ENCODE results near the gene GUCY2D. TPM values are rescaled to one million over a fixed set of nuclear protein-coding genes. Genes with fewer than 3 reads are reported as not detected.

Gene GUCY2D
- total and polyA plus RNA-seq, 7 donors = not detected

- H3K4me3 ChIP-seq = no peak overlapping the region
- H3K27ac ChIP-seq = no peak overlapping the region
- DNase-seq (peak in 1 of 2 donors; percentile 65), ATAC-seq (no peak)
- 72 to 75% (median 73%) methylated on average over 8 to 9 of the region's 9 CpGs for WGBS, 3 donors
- TF ChIP-seq CTCF (IDR thresholded peaks at IDR 0.05) = no peak
- H3K4me1 ChIP-seq = peaks cover 10% of the 10 kb centered on the region
- intact Hi-C loops (cut with DNase I) = no loop called here
- H3K27me3 ChIP-seq (ENCODE audit: insufficient read depth in 3 of 3, low read length in 2 of 3) = peaks cover 0 to 32% (median 12%) of the 10 kb centered on the region in 3 donors
- H3K9me3 ChIP-seq = no peaks in the 10 kb centered on the region
- no peaks in the 10 kb centered on the region for H3K36me3 ChIP-seq (ENCODE audit: insufficient read depth in 1 of 2, low read depth in 1 of 2)
Measured at GRCh38 chr17:8068736-8069586, 66.5 kb downstream of the GUCY2D start.

- intact Hi-C loops (cut with DNase I) = no loop called here
- no peak for TF ChIP-seq CTCF (IDR thresholded peaks at IDR 0.05)
- Histone ChIP-seq H3K27ac (no peak overlapping the region), H3K4me1 (peaks cover 10% of the 10 kb centered on the region), H3K36me3 (ENCODE audit: insufficient read depth in 1 of 2, low read depth in 1 of 2) (no peaks in the 10 kb centered on the region), H3K9me3 (no peaks in the 10 kb centered on the region), H3K27me3 (ENCODE audit: insufficient read depth in 3 of 3, low read length in 2 of 3) (peaks cover 0 to 37% (median 16%) of the 10 kb centered on the region in 3 donors), H3K4me3 (no peak overlapping the region)
- no peak for ATAC-seq
- WGBS, 3 donors = 83 to 91% (median 87%) methylated on average over 3 of the region's 3 CpGs
- no peak for DNase-seq
Measured at GRCh38 chr17:8069587-8069860, 67.1 kb downstream of the GUCY2D start.

Other genes starting within 250 kb of the GUCY2D start
- 10 to 100 TPM; 11.8 to 26.0 (median 17.9) TPM for gene KDM6B, start 168.4 kb upstream of the GUCY2D start, total RNA-seq
- 10 to 100 TPM in 1 of 3 donors, 1 to 10 TPM in 2; 2.8 to 16.6 (median 6.3) TPM for gene KDM6B, start 168.4 kb upstream of the GUCY2D start, polyA plus RNA-seq
- gene TMEM88, start 147.5 kb upstream of the GUCY2D start, total RNA-seq = 10 to 100 TPM; 16.3 to 31.3 (median 19.0) TPM
- gene TMEM88, start 147.5 kb upstream of the GUCY2D start, polyA plus RNA-seq = 10 to 100 TPM; 24.0 to 57.4 (median 42.6) TPM
- 10 to 100 TPM; 60.8 to 95.4 (median 73.3) TPM for gene NAA38, start 145.1 kb upstream of the GUCY2D start, total RNA-seq
- gene NAA38, start 145.1 kb upstream of the GUCY2D start, polyA plus RNA-seq = 100 to 1,000 TPM; 104 to 148 (median 109) TPM
- gene CYB5D1, start 144.6 kb upstream of the GUCY2D start, total RNA-seq = 10 to 100 TPM in 2 of 4 donors, 1 to 10 TPM in 2; 9.9 to 11.9 (median 10.2) TPM
- gene CYB5D1, start 144.6 kb upstream of the GUCY2D start, polyA plus RNA-seq = 10 to 100 TPM in 2 of 3 donors, 1 to 10 TPM in 1; 7.1 to 31.7 (median 10.4) TPM
- 10 to 100 TPM in 1 of 4 donors, 1 to 10 TPM in 3; 5.8 to 13.1 (median 7.5) TPM for gene CHD3, start 113.8 kb upstream of the GUCY2D start, total RNA-seq
- 1 to 10 TPM; 3.3 to 6.9 (median 6.8) TPM for gene CHD3, start 113.8 kb upstream of the GUCY2D start, polyA plus RNA-seq
- 1 to 10 TPM in 2 of 4 donors, under 1 TPM in 2; 0.62 to 2.6 (median 1.0) TPM for gene RNF227, start 86.3 kb upstream of the GUCY2D start, total RNA-seq
- gene RNF227, start 86.3 kb upstream of the GUCY2D start, polyA plus RNA-seq = 1 to 10 TPM; 1.5 to 2.4 (median 1.6) TPM
- under 1 TPM in 3 of 4 donors, not detected in 1; 0.38 to 0.77 (median 0.57) TPM for gene KCNAB3, start 72.8 kb upstream of the GUCY2D start, total RNA-seq
- gene KCNAB3, start 72.8 kb upstream of the GUCY2D start, polyA plus RNA-seq = under 1 TPM; 0.18 to 0.52 (median 0.21) TPM
- 10 to 100 TPM; 47.7 to 84.9 (median 75.0) TPM for gene TRAPPC1, start 70.7 kb upstream of the GUCY2D start, total RNA-seq
- 10 to 100 TPM; 64.0 to 78.4 (median 76.1) TPM for gene TRAPPC1, start 70.7 kb upstream of the GUCY2D start, polyA plus RNA-seq
- gene CNTROB, start 70.4 kb upstream of the GUCY2D start, total RNA-seq = 1 to 10 TPM; 5.5 to 9.5 (median 7.4) TPM
- gene CNTROB, start 70.4 kb upstream of the GUCY2D start, polyA plus RNA-seq = 1 to 10 TPM; 5.9 to 9.6 (median 8.8) TPM
- gene ALOX15B, start 36.4 kb downstream of the GUCY2D start, total RNA-seq = under 1 TPM in 3 of 4 donors, not detected in 1; 0.13 to 0.42 (median 0.32) TPM
- gene ALOX15B, start 36.4 kb downstream of the GUCY2D start, polyA plus RNA-seq = 1 to 10 TPM in 1 of 3 donors, under 1 TPM in 1, not detected in 1; 0.09 to 1.1 TPM
- not detected for gene ALOX12B, start 85.1 kb downstream of the GUCY2D start, total RNA-seq
- gene ALOX12B, start 85.1 kb downstream of the GUCY2D start, polyA plus RNA-seq = not detected
- not detected for gene ALOXE3, start 115.9 kb downstream of the GUCY2D start, total RNA-seq
- under 1 TPM in 1 of 3 donors, not detected in 2; 0.42 TPM for gene ALOXE3, start 115.9 kb downstream of the GUCY2D start, polyA plus RNA-seq
- under 1 TPM in 1 of 4 donors, not detected in 3; 0.30 TPM for gene HES7, start 121.5 kb downstream of the GUCY2D start, total RNA-seq
- under 1 TPM in 1 of 3 donors, not detected in 2; 0.10 TPM for gene HES7, start 121.5 kb downstream of the GUCY2D start, polyA plus RNA-seq
- 100 to 1,000 TPM in 3 of 4 donors, 10 to 100 TPM in 1; 48.9 to 278 (median 166) TPM for gene PER1, start 149.8 kb downstream of the GUCY2D start, total RNA-seq
- gene PER1, start 149.8 kb downstream of the GUCY2D start, polyA plus RNA-seq = 100 to 1,000 TPM; 133 to 173 (median 145) TPM
- gene VAMP2, start 160.3 kb downstream of the GUCY2D start, total RNA-seq = 10 to 100 TPM; 39.7 to 59.2 (median 49.8) TPM
- 10 to 100 TPM; 33.2 to 49.5 (median 35.2) TPM for gene VAMP2, start 160.3 kb downstream of the GUCY2D start, polyA plus RNA-seq
- gene TMEM107, start 173.8 kb downstream of the GUCY2D start, total RNA-seq = 1 to 10 TPM; 1.2 to 4.7 (median 2.9) TPM
- gene TMEM107, start 173.8 kb downstream of the GUCY2D start, polyA plus RNA-seq = 1 to 10 TPM; 1.5 to 1.9 (median 1.8) TPM
- 10 to 100 TPM in 1 of 4 donors, 1 to 10 TPM in 3; 8.8 to 11.2 (median 9.7) TPM for gene BORCS6, start 187.6 kb downstream of the GUCY2D start, total RNA-seq
- 10 to 100 TPM; 12.2 to 19.3 (median 13.7) TPM for gene BORCS6, start 187.6 kb downstream of the GUCY2D start, polyA plus RNA-seq
- gene AURKB, start 208.0 kb downstream of the GUCY2D start, total RNA-seq = 1 to 10 TPM in 1 of 4 donors, not detected in 3; 1.1 TPM
- under 1 TPM in 1 of 3 donors, not detected in 2; 0.39 TPM for gene AURKB, start 208.0 kb downstream of the GUCY2D start, polyA plus RNA-seq
- gene CTC1, start 245.4 kb downstream of the GUCY2D start, total RNA-seq = 10 to 100 TPM; 11.0 to 19.6 (median 13.7) TPM
- 1 to 10 TPM; 2.7 to 6.3 (median 4.6) TPM for gene CTC1, start 245.4 kb downstream of the GUCY2D start, polyA plus RNA-seq
- gene PFAS, start 246.7 kb downstream of the GUCY2D start, total RNA-seq = 10 to 100 TPM; 10.7 to 15.6 (median 13.3) TPM
- 10 to 100 TPM in 1 of 3 donors, 1 to 10 TPM in 2; 4.9 to 10.0 (median 7.5) TPM for gene PFAS, start 246.7 kb downstream of the GUCY2D start, polyA plus RNA-seq

Measured in psoas muscle (tissue), 8 donors.